GM19397 (cell line): ENCODE results near the gene KIF3C.
"Not testable (repeated sequence)": the region's sequence is repeated elsewhere in the genome, so short reads cannot be mapped to it uniquely, and the experiment has no call there.

Experiments used
- ATAC-seq: cut with Tn5 transposase; IDR thresholded peaks from one replicate; pipeline ENCODE4 v1.9.1; 2021; ENCODE audit warnings: mild to moderate bottlenecking, moderate library complexity; ENCODE audit not compliant: unreplicated experiment

The KIF3C gene

DNA sequence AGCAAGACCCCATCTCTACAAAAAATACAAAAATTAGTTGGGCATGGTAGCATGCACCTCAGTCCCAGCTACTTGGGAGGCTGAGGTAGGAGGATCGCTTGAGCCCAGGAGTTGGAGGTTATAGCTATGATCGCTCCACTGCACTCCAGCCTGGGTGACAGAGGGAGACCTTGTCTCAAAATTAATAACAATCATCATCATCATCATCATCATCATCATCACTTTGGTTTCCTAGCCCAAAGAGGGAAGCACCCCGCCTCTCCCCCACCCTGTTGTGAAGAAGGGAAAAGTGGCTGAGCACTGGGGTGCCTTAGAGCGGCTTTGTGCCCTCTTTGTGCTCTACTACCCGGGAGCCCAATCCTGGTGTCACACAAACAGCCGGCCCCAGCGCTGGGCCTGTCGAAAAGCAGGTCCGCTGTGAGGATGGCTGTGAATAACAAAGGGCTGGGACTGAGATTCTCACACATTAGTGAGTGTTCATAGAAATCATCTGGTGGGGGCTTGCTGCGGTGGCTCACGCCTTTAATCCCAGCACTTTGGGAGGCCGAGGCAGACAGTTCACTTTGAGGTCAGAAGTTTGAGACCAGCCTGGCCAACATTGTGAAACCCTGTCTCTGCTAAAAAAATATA, 61.4 kb downstream of the KIF3C start:
- ATAC-seq, result no peak

DNA sequence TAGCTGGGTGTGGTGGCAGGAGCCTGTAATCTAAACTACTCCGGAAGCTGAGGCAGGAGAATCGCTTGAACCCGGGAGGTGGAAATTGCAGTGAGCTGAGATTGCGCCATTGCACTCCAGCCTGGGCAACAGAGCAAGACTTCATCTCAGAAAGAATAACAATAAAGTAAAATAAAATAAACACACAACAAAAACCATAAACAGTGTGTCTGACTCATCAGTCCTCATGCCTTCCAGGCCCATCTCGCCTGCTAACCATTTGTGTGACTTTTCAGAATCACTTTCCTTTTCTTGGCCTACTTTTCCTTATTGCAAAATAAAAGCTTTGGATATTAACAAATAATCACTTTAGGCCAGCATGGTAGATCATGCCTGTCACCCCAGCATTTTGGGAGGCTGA, 62.0 kb downstream of the KIF3C start:
- no peak for ATAC-seq

DNA sequence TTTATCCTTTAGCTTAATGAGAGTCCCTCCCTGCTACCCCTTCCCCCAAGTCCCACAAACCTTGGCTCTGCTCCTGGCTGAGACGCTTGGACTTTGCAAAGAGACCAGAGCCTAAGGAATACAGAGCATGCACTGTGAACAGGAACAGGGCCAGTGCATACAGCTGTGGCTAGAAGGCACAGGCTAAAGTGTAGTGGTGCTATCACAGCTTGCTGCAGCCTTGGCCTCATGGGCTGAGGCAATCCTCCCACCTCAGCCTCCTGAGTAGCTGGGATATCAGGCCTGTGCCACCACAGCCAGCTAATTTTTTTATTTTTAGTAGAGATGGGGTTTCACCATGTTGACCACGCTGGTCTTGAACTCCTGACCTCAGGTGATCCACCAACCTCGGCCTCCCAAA, 64.5 kb downstream of the KIF3C start:
- ATAC-seq, result no peak

DNA sequence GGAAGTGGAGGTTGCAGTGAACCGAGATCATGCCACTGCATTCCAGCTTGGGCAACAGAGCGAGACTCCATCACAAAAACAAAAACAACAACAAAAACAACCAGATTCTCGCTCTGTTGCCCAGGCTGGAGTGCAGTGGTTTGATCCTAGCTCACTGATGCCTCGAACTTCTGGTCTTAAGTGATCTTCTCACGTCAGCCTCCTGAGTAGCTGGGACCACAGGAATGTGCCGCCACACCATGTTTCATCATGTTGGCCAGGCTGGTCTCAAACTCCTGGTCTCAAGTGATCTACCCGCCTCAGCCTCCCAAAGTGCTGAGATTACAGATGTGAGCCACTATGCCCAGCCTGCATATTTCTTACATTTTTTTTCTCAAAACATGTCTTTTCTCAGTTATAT, 64.9 kb downstream of the KIF3C start:
- ATAC-seq, result not testable (repeated sequence)

DNA sequence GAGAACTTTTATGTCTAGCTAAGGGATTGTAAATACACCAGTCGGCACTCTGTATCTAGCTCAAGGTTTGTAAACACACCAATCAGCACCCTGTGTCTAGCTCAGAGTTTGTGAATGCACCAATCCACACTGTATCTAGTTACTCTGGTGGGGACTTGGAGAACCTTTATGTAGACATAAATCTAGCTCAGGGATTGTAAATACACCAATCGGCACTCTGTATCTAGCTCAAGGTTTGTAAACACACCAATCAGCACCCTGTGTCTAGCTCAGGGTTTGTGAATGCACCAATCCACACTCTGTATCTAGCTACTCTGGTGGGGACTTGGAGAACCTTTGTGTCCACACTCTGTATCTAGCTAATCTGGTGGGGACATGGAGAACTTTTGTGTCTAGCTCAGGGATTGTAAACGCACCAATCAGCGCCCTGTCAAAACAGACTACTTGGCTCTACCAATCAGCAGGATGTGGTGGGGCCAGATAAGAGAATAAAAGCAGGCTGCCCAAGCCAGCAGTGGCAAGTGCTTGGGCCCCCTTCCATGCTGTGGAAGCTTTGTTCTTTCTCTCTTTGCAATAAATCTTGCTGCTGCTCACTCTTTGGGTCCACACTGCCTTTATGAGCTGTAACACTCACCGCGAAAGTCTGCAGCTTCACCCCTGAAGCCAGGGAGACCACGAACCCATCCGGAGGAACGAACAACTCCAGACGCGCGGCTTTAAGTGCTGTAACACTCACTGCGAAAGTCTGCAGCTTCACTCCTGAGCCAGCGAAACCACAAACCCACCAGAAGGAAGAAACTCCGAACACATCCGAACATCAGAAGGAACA, 66.1 kb downstream of the KIF3C start:
- ATAC-seq, result not testable (repeated sequence)

DNA sequence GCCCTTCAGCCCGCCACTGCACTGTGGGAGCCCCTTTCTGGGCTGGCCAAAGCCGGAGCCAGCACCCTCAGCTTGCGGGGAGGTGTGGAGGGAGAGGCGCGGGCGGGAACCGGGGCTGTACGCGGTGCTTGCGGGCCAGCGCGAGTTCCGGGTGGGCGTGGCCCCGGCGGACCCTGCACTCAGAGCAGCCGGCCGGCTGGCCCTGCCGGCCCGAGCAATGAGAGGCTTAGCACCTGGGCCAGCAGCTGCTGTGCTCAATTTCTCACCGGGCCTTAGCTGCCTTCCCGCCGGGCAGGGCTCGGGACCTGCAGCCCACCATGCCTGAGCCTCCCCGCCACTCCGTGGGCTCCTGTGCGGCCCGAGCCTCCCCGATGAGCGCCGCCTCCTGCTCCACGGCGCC, 66.9 kb downstream of the KIF3C start:
- not testable (repeated sequence) for ATAC-seq

DNA sequence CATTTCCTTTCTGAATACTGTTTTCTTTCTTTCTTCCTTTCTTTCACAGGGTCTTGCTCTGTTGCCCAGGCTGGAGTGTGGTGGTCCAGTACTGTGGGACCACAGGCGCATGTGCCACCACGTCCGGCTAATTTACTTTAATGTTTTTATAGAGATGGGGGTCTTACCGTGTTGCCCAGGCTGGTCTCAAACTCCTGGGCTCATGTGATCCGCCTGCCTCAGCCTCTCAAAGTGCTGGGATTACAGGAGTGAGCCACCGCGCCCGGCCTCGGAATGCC, 68.7 kb downstream of the KIF3C start:
- not testable (repeated sequence) for ATAC-seq

DNA sequence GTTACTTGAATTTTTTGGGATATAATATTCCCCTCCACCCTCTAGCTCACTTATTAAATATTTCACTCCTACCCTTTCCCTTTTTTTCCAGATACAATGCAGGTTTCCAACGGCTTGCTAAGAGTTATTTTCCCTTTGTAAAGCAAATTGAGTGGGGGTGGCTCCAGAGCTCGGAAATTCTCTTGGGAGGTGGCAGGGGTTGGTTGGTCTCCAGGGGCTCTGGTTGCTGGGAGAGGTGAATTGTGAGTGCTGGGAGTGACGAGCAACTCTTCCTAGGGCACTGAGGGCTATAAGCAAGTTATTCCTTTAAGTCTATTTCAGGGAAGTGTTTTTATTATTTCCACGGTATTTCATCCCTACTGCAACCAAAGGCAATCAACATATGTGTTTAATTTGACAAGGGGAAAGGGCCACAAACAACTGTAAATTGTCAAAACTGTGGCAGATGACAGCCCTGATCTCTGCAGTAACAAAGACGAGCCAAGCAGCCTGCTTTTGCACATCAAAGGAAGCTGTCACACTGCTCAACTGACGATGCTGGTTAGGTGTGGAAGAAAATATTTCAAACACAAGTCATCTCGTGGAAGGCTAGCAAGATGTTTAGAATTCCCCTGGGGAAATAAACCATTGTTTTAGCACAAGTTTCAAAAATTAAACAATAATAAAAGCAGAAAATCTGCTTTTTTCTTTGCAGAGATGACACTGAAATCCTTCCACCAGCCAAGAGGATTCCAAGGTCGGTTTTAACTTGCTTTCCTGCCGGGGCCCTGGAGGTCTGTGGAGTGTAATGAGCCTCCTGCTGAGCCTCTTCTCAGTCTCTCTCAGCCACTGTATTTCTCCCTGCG, 69.2 kb downstream of the KIF3C start:
- no peak for ATAC-seq

DNA sequence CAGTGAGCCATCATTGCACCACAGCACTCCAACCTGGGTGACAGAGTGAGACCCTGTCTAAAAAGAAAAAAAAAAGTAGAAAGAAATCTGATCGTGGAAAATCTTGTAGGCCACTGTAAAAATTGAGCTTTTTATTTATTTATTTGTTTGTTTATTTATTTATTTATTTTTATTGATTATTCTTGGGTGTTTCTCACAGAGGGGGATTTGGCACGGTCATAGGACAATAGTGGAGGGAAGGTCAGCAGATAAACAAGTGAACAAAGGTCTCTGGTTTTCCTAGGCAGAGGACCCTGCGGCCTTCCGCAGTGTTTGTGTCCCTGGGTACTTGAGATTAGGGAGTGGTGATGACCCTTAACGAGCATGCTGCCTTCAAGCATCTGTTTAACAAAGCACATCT, 72.7 kb downstream of the KIF3C start:
- ATAC-seq, result not testable (repeated sequence)

DNA sequence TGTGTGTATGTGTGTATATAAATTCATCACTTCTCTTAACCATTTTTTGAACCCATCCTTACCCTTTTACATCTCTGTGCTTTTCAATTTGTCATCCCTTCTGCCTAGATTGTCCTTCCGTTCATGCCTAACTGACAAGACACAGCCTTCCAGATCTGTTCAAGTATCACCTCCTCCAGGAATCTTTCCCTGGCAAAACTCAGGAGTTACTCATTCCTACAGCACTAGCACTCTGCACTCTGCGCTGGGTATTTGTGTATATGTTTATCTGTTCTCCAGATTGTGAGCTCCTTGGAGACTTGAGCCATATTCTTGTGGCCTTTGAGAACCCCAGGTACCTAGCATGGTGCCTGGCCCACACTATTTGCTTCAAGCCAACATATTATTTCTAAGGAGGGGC, 77.2 kb downstream of the KIF3C start:
- ATAC-seq, result no peak

DNA sequence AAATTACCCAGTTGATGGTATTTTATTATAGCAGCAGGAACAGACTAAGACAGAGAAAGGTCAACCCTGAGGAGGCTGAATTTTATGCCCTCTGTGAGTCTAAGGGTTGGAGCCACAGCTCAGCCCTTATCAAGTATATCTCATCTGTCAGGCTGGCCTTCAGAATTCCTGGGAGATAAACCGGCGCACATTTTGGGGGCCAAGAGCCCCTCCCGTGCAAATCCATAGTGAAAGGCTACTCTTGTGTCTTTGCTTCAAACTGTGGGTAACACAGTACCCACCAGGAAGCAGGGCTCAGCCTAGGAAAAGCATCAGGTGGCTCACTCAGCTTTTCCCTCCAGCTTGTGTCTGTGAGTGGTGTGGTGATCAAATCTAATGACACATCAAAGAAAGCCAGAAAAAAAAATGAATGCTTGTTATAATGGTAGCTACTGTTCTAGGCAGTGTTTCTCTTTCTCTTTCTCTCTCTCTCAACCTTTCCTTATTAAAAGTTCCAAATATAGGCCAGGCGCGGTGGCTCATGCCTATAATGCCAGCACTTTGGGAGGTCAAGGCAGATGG, 79.0 kb downstream of the KIF3C start:
- no peak for ATAC-seq

DNA sequence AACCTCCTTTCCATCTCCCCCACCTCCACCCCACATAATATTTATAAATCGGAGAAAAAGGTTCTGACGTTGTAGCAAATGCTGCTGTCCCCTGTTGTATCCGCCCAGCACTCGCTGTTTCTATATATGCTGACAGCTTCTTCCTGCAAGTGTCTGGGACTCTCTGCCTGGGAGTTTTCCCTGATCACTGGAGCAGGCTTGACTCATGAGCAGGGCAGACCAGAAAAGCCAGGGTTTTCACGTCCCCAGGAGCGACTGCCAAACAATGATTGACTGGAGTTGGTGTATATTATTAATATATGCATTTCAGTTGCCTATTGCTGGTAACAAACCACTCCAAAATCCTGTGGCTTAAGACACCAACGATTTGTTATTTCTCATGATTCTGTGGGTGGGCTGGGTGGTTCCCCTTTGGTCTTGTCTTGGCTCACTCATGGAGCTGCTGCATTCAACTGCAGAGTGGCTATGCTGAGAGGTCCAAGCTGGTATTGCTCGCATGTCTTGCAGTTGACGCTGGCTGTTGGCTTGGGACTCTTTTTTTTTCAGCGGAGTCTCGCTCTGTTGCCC, 82.8 kb downstream of the KIF3C start:
- no peak for ATAC-seq

DNA sequence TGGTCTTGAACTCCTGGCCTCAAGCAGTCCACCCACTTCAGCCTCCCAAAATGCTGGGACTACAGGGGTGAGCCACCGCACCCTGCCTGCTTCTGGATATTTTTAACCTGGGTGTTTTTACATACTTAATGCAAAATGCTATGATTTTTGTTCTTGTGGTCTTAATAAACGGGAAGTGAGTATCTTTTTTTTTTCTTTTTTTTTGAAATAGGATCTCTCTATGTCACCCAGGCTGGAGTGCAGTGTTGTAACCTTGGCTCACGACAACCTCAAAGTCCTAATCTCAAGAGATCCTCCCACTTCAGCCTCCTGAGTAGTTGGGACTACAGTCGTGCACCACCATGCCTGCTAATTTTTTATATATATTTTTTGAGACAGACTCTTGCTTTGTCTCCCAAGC, 84.8 kb downstream of the KIF3C start:
- ATAC-seq, result no peak

DNA sequence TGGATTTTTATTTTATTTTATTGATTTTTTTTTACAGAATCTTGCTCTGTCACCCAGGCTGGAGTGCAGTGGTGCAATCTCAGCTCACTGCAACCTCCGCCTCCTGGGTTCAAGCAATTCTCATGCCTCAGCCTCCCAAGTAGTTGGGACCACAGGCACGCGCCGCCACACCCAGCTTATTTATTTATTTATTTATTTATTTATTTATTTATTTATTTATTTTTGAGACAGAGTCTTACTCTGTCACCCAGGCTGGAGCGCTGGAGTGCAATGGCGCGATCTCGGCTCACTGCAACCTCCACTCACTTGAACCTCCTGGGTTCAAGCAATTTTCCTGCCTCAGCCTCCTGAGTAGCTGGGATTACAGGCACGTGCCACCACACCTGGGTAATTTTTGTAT, 86.0 kb downstream of the KIF3C start:
- not testable (repeated sequence) for ATAC-seq

DNA sequence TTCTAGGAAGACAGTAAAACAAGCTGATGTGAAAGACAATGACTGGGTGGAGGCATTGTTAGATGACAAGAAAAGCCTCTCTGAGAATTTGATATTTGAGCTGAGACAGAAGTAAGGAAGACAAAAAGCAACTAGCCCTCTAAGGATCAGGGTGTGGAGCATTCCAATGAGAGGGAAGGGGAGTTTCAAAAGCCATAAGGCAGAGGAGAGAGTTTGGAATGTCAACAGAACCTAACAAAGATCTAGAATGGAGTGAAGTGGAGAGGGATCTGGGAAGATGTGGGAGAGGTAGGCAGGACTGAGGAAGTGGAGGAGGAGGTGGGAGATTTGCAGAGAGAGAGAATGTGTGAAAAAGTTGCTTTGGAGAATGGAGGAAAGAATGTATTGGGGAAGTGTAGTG, 86.7 kb downstream of the KIF3C start:
- ATAC-seq, result no peak

DNA sequence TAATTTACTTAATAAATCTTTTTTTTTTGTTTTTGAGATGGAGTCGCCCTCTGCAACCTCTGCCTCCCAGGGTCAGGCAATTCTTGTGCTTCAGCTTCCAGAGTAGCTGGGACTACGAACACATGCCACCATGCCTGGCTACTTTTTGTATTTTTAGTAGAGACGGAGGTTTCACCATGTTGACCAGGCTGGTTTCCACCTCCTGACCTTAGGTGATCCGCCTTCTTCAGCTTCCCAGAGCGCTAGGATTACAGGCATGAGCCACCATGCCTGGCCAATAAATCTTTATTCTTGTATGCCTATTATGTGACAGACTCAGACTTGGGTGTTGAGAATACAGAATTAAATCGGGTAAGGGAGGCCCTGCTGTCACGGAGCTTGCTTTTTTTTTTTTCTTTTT, 87.3 kb downstream of the KIF3C start:
- ATAC-seq, result no peak

DNA sequence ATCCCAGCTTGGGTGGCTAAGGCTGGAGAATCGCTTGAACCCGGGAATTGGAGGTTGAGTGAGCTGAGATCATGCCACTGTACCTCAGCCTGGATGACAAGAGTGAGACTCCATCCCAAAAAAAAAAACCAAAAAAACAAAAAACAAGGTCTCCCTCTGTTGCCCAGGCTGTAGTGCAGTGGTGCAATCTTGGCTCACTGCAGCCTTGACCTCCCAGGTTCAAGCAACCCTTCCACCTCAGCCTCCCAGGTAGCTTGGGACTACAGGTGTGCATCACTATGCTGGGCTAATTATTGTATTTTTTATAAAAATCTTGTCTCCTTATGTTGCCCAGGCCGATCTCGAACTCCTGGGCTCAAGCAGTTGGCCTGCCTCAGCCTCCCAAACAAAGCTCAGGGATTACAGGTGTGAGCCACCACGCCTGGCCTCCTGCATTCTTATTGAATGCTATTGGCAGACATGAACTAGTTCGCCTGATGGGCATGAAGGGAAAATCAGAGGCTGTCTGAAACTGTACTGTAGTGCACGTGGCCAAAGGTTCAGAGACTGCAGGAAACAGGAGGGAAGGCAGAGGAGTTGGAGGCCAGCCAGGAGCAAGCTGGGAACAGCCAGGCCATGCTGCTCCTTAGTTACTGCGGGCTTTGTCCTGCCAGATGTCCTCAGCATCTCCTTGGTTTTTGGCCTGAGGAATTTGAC, 88.0 kb downstream of the KIF3C start:
- no peak for ATAC-seq

DNA sequence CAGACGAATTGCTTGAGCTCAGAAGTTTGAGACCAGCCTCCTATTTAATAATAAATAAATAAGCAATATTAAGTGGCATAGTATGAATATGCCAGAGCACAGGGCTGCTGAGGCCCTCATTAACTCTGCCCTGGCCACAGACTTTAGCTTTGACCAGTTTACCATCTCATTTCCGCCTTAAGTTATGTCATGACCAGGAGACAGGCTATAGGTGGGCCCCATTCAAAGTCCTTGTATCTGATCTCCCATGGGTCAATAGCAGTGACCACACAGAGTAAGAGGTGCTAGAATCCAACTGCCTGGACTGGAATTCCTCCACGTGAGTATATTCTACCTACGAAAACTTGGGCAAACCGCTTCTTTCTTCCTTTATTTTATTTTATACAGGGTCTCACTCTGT, 90.6 kb downstream of the KIF3C start:
- no peak for ATAC-seq

DNA sequence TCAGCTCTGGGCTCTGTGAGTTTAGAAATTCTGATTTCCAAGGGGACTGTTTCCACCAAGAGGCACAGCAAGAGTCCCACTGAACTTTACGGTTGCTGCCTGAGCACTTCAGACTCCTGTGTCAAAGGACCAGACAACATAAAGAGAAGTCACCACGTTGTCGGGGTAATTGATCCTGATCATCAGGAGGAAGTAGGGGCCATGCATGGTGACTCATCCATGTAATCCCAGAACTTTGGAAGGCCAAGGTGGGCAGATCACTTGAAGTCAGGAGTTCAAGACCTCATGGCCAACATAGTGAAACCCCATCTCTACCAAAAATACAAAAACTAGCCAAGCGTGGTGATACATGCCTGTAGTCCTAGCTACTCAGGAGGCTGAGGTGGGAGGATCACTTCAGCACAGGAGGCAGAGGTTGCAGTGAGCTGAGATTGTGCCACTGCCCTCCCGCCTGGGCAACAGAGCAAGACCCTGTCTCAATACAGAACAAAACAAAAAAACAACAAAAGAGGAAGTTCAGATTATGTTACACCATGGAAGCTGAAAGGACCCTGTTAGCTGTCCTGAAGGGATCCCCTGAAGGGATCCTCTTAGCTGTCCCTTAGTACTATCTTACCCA, 94.6 kb downstream of the KIF3C start:
- ATAC-seq, result no peak

DNA sequence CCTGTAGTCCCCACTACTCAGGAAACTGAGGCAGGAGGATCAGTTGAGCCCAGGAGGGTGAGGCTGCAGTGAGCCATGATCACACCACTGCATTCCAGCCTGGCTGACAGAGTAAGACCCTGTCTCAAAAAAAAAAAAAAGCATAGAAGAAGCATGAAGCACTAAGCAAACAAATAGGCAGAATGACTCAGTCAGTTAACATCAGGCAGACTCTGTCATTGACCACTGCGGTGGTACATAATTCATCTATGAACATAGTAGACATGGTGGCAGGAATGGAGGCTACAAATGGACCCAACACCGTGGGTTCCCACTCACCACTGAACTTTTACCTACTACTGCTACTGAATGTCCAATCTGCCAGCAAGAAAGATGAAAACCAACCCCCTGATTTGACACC, 96.4 kb downstream of the KIF3C start:
- ATAC-seq, result no peak
